ENCODE measurements around the gene ZNF180.

ZNF180 gene

DNA sequence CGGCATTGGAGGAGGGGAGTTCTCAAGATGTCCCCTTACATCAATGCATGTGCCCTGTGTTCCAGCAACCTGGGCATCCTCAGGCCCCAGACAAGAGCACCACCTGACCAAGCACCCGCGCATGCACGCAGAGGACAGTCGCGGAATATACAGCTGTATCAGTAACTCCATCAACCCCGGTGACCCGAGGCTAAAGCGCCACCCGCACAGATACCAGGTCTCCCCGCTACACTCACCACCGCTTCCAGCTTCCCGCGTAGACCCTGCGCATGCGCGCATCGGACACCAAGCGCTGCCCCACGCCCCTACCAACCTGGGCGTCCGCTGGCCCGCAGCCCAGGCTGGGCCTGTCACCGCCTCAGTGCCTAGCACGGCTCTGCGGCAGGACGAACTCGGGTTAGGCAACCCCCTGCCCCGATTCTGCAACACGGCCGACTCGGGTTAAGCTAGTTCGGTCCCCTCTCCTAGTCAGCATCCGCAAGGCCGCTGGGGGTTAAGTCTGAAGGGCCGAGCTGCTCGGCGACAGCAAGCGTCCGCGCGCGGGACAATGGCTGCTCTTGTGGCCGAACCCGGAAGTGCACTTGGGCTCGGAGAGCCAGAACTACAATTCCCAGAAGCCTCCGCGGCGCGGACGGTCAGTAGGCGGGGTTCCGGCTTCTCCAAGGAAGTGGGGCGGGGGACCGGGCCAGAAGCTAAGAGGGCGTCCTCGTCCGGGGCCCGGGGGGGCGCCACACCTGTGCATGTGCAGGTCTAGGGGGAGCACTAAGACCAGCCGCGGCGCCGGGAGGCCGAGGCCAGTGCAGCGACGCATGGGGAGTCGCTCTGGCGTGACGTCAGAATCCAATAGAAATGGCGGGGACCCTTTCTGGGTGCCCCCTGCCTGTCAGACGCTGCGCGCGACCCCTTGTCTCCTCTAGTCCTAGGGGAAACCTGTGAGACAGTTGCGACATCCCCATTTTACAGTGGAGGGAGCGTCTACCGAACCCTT, at the start of gene ZNF180:
Gene ZNF180 (minus strand): TSS at position 561 of the 988 bp plus-strand sequence. CDS start 3,188 bp downstream, outside the sequence.
- TF ChIP-seq, protein P1, sequence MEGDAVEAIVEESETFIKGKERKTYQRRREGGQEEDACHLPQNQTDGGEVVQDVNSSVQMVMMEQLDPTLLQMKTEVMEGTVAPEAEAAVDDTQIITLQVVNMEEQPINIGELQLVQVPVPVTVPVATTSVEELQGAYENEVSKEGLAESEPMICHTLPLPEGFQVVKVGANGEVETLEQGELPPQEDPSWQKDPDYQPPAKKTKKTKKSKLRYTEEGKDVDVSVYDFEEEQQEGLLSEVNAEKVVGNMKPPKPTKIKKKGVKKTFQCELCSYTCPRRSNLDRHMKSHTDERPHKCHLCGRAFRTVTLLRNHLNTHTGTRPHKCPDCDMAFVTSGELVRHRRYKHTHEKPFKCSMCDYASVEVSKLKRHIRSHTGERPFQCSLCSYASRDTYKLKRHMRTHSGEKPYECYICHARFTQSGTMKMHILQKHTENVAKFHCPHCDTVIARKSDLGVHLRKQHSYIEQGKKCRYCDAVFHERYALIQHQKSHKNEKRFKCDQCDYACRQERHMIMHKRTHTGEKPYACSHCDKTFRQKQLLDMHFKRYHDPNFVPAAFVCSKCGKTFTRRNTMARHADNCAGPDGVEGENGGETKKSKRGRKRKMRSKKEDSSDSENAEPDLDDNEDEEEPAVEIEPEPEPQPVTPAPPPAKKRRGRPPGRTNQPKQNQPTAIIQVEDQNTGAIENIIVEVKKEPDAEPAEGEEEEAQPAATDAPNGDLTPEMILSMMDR (conservative IDR thresholded peaks at IDR 0.05), result peak; percentile 28
- peak; percentile 96 for TF ChIP-seq ZFX (IDR thresholded peaks at IDR 0.05)
- peak within 1 kb of the TSS; percentile 86 for H3K27ac ChIP-seq

DNA sequence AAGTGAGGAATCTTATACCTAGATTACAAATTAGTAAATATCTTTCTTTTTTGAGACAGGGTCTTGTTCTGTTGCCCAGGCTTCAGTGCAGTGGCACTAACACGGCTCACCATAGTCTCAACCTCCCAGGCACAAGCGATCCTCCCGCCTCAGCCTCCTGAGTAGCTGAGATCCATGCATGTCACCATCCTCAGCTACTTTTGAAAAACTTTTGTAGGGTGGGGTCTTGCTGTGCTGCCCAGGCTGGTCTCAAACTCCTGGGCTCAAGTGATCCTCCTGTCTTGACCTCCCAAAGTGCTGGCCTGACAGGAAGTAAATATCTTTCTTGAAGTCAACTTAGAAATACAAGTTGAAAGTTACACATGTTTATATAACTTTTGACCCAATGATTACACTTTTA, 49.2 kb upstream of the ZNF180 start:
- H3K27ac ChIP-seq, result no peak overlapping the region
- TF ChIP-seq ZFX (IDR thresholded peaks at IDR 0.05), result no peak
- TF ChIP-seq, protein P1 (conservative IDR thresholded peaks at IDR 0.05), result no peak

DNA sequence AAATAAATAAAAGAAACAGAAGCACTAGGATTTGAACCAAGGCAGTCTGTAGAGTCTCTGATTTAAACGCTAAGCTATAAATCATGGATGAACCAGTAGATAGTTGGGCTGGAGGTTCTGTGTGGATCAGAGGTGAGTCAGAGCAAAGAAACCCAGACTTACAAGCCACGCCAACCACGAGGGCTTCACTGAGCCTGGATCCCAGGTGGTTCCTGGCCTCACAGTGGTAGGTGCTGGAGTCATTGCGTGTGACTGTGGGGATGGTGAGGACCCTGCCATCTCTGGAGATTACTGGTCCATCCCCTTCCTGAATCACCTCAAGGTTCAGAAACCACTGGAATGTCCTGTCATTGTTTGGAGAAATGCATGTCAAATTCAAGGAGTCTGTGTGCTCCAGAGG, 48.4 kb upstream of the ZNF180 start:
- H3K27ac ChIP-seq, result no peak overlapping the region; the same call in 1 of the 2 replicates
- no peak for TF ChIP-seq ZFX (IDR thresholded peaks at IDR 0.05)
- TF ChIP-seq, protein P1 (conservative IDR thresholded peaks at IDR 0.05), result no peak

DNA sequence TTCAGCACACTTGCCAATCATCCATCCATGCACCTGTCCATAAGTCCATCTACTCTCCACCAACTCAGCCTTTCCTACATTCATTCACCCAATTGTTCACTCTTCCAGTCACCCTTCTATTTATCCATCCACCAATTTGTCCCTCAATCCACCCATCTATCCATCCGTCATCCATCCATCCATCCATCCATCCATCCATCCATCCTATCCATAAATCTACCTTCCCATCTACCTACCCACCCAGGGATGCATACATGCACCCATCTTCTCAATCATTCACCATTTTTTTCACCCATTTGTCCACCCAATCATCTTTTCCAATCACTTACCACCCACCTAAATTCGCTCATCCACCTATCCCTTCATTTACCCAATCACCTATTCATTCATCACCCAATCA, 43.7 kb upstream of the ZNF180 start:
- no peak overlapping the region for H3K27ac ChIP-seq
- TF ChIP-seq, protein P1 (conservative IDR thresholded peaks at IDR 0.05), result no peak

DNA sequence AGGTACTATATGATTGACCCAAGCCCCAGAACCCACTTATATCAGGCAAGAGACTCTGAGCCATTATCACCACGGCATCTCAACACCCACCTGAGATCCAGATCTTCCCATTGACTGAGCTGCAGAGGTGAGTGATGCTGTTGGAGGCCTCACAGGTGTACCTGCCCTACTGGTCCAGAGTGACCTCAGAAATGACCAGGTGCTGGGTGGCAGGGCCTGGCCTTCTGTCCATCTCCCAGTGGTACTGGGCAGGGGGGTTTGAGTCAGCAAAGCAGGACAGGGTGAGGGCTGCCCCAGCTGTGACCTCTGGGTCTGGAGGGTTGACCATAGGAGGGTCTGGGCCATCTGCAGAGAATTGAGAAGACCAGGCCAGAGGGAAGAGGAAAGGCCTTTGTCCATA, 42.3 kb upstream of the ZNF180 start:
- no peak overlapping the region for H3K27ac ChIP-seq
- TF ChIP-seq, protein P1 (conservative IDR thresholded peaks at IDR 0.05), result no peak
- TF ChIP-seq ZFX (IDR thresholded peaks at IDR 0.05), result no peak

DNA sequence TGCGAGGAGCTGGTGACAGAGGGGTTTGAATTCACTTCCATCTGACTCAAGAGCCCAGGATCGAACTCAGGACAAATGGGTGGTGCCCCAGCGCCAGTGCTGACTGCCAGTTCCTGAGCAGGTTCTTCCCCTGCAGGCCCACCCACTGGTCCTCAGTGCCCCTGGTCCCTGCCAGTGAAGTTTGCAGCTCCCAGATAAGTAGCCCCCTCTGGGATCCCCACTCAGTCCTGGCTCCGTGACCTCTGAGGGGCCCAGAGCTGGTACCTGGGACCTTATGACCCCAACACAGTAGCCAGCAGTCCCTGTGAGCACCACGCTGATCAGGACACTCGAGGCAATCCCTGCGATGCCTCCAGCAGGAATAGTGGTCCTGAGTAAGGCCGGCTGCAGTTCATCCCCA, 40.4 kb upstream of the ZNF180 start:
- no peak overlapping the region for H3K27ac ChIP-seq
- TF ChIP-seq, protein P1 (conservative IDR thresholded peaks at IDR 0.05), result no peak

DNA sequence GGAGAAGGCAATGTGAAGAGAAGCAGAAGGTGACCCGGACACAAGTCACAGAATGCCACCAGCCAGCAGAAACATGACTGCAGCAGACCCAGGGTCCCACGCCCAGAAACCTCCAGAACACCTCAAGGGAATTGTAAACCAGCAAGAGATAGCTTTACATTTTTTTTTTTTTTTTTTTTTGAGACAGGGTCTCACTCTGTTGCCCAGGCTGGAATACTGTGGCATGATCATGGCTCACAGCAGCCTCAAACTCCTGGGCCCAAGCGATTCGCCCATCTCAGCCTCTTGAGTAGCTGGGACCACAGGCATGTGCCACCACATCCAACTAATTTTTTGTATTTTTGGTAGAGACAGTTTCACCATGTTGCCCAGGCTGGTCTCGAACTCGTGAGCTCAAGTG, 39.7 kb upstream of the ZNF180 start:
- no peak for TF ChIP-seq ZFX (IDR thresholded peaks at IDR 0.05)
- TF ChIP-seq, protein P1 (conservative IDR thresholded peaks at IDR 0.05), result no peak

More for the DNA sequence above, 39.7 kb upstream of the ZNF180 start:
- H3K27ac ChIP-seq, result no peak overlapping the region

Measured in C4-2B (cell line).